OCI-LY1 (cell line): ENCODE data around the gene BLCAP.

Experiments
- H2AFZ ChIP-seq: fragments of 200-600 bp; sonication (generic), shearing (Covaris generic); 2 replicates; pipeline ENCODE4 v1.6.0; 2014; ENCODE audit warnings: antibody characterized with exemption, mild to moderate bottlenecking, low read length
- H3F3A ChIP-seq: fragments of 200-600 bp; sonication (generic), shearing (Covaris generic); 2 replicates; pipeline ENCODE4 v1.6.0; 2014; ENCODE audit warnings: mild to moderate bottlenecking, antibody characterized with exemption, low read length, moderate library complexity; ENCODE audit not compliant: insufficient read depth
- H3K27ac ChIP-seq: fragments of 200-600 bp; sonication (generic); 2 replicates; pipeline ENCODE4 v1.5.1; 2014; ENCODE audit warnings: low read length, mixed run types, mild to moderate bottlenecking, low read depth; ENCODE audit not compliant: poor library complexity, severe bottlenecking
- H3K27me3 ChIP-seq: fragments of 200-600 bp; sonication (generic); 2 replicates; pipeline ENCODE4 v1.6.0; 2014; ENCODE audit warnings: antibody characterized with exemption, mild to moderate bottlenecking, low read length, moderate library complexity; ENCODE audit not compliant: insufficient read depth
- H3K36me3 ChIP-seq: fragments of 200-600 bp; sonication (generic); 2 replicates; pipeline ENCODE4 v1.6.1; 2014; ENCODE audit warnings: mild to moderate bottlenecking, antibody characterized with exemption, low read length, moderate library complexity, mixed read lengths; ENCODE audit not compliant: insufficient read depth
- H3K4me1 ChIP-seq: fragments of 200-600 bp; sonication (generic); 2 replicates; pipeline ENCODE4 v1.5.1; 2014; ENCODE audit warnings: mild to moderate bottlenecking, low read length, moderate library complexity; ENCODE audit not compliant: insufficient read depth, severe bottlenecking
- H3K4me2 ChIP-seq: fragments of 200-600 bp; sonication (generic), shearing (Covaris generic); 2 replicates; pipeline ENCODE4 v1.6.1; 2014; ENCODE audit warnings: low read length
- H3K4me3 ChIP-seq: fragments of 200-600 bp; sonication (generic); 2 replicates; pipeline ENCODE4 v1.5.1; 2014; ENCODE audit warnings: low read length, low read depth, mild to moderate bottlenecking, mixed read lengths; ENCODE audit not compliant: poor library complexity, severe bottlenecking
- H3K79me2 ChIP-seq: fragments of 200-600 bp; shearing (Covaris generic); 2 replicates; pipeline ENCODE4 v1.6.1; 2016; ENCODE audit warnings: mixed run types, low read length, mixed read lengths; ENCODE audit not compliant: insufficient read depth
- H3K9ac ChIP-seq: fragments of 200-600 bp; sonication (generic), shearing (Covaris generic); 2 replicates; pipeline ENCODE4 v1.6.1; 2014; ENCODE audit warnings: mild to moderate bottlenecking, low read length, mixed read lengths
- H3K9me2 ChIP-seq: fragments of 200-600 bp; sonication (generic), shearing (Covaris generic); 2 replicates; pipeline ENCODE4 v1.6.1; 2014; ENCODE audit warnings: low read depth, mild to moderate bottlenecking, low read length, mixed read lengths
- H3K9me3 ChIP-seq: fragments of 200-600 bp; shearing (Covaris generic); 2 replicates; pipeline ENCODE4 v1.6.1; 2014; ENCODE audit warnings: low read length, mixed read lengths
- H4K20me1 ChIP-seq: fragments of 200-600 bp; sonication (generic), shearing (Covaris generic); 2 replicates; pipeline ENCODE4 v1.6.0; 2016; ENCODE audit warnings: mild to moderate bottlenecking, low read length; ENCODE audit not compliant: insufficient read depth
- EZH2 ChIP-seq: fragments of 200-600 bp; sonication (generic), shearing (Covaris generic); IDR thresholded peaks from 2 replicates; pipeline ENCODE4 v1.8.0; 2017; ENCODE audit warnings: borderline replicate concordance, mixed run types, mild to moderate bottlenecking, antibody characterized with exemption, low read length, moderate library complexity, mixed read lengths
- TF ChIP-seq, protein P1 (sequence below): fragments of 200-600 bp; sonication (generic), shearing (Covaris generic); IDR thresholded peaks from 2 replicates; pipeline ENCODE4 v1.5.1; 2017; ENCODE audit warnings: mild to moderate bottlenecking, antibody characterized with exemption, low read length, moderate library complexity, mixed read lengths

BLCAP gene

DNA sequence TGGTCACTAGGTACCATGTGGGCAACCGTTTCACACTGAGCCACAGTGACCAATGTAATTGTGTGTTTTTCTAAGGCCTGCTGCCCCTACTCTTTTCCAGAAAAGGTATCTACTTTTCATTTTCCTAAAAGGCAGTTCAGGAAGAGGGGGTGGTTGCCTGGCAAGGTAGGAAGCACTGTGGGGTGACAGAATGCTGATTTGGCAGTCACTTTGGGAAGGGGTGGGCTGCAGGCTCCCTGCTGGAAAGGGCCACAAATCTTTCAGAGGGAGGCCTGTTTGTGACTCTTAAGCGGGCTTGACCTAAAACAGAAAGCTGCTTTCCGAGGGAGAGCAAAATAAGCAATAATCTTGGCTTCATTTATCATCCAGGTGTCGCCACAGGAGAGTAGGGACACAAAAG, 11.8 kb downstream of the BLCAP start:
- Histone ChIP-seq H4K20me1 (no peaks in the 10 kb centered on the region), H3F3A (no peaks in the 10 kb centered on the region), H3K79me2 (no peaks in the 10 kb centered on the region), H3K4me3 (no peak overlapping the region), H3K27me3 (no peaks in the 10 kb centered on the region), H3K9me3 (no peaks in the 10 kb centered on the region), H3K9me2 (no peaks in the 10 kb centered on the region), H3K36me3 (peaks cover 36% of the 10 kb centered on the region; the same call in 1 of the 2 replicates), H3K4me1 (no peaks in the 10 kb centered on the region), H3K27ac (no peak overlapping the region), H2AFZ (no peak overlapping the region), H3K9ac (no peak overlapping the region), H3K4me2 (no peak overlapping the region)
- TF ChIP-seq, protein P1, sequence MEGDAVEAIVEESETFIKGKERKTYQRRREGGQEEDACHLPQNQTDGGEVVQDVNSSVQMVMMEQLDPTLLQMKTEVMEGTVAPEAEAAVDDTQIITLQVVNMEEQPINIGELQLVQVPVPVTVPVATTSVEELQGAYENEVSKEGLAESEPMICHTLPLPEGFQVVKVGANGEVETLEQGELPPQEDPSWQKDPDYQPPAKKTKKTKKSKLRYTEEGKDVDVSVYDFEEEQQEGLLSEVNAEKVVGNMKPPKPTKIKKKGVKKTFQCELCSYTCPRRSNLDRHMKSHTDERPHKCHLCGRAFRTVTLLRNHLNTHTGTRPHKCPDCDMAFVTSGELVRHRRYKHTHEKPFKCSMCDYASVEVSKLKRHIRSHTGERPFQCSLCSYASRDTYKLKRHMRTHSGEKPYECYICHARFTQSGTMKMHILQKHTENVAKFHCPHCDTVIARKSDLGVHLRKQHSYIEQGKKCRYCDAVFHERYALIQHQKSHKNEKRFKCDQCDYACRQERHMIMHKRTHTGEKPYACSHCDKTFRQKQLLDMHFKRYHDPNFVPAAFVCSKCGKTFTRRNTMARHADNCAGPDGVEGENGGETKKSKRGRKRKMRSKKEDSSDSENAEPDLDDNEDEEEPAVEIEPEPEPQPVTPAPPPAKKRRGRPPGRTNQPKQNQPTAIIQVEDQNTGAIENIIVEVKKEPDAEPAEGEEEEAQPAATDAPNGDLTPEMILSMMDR, result no peak
- no peak for TF ChIP-seq EZH2

DNA sequence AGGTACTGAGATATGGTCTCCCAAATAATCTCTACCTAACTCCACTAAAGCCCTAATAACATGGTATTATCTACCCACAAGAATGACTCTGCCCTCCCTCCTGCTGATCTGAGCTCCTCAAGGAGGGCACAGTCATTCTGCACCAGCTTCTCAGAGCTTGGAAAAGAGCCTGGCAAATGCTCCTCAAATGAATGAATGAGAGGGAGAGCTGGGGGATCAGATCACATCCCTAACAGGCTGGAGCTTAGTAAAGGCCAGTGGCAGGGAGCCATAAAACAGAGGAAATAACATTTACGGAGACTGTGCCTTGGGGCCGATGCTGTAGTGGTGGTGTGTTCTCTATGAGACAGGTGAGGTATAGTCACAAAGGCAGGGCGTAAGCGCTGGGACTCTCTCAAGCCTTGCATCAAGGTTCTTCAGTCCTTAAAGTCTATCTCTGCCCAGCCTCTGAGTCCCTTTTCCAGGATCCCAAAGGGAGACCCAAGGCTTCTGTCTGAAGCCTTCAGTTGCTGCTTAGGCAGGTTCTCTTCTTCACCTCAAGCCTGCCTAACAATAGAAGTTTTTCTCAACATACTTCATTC, 13.8 kb downstream of the BLCAP start:
- H3K79me2 ChIP-seq, result no peaks in the 10 kb centered on the region
- H3F3A ChIP-seq, result no peaks in the 10 kb centered on the region
- no peaks in the 10 kb centered on the region for H3K9me2 ChIP-seq
- TF ChIP-seq, protein P1, result no peak
- no peak for TF ChIP-seq EZH2
- no peaks in the 10 kb centered on the region for H4K20me1 ChIP-seq
- no peak overlapping the region for H3K4me2 ChIP-seq
- H3K27me3 ChIP-seq, result no peaks in the 10 kb centered on the region
- no peaks in the 10 kb centered on the region for H3K4me1 ChIP-seq
- H3K9me3 ChIP-seq, result no peaks in the 10 kb centered on the region
- H3K27ac ChIP-seq, result no peak overlapping the region
- H3K9ac ChIP-seq, result no peak overlapping the region
- no peak overlapping the region for H3K4me3 ChIP-seq
- no peak overlapping the region for H2AFZ ChIP-seq
- peaks cover 34% of the 10 kb centered on the region; the same call in 1 of the 2 replicates for H3K36me3 ChIP-seq

- H3F3A ChIP-seq, result no peaks in the 10 kb centered on the region
Observed at GRCh38 chr20:37511610-37512275, 15.9 kb downstream of the BLCAP start.

More at GRCh38 chr20:37511610-37512275, 15.9 kb downstream of the BLCAP start:
- H3K9me2 ChIP-seq, result no peaks in the 10 kb centered on the region
- no peak overlapping the region for H3K4me2 ChIP-seq
- no peaks in the 10 kb centered on the region for H3K79me2 ChIP-seq
- H3K27me3 ChIP-seq, result no peaks in the 10 kb centered on the region
- peaks cover 8% of the 10 kb centered on the region for H3K4me1 ChIP-seq
- TF ChIP-seq EZH2, result no peak
- TF ChIP-seq, protein P1, result no peak
- H3K36me3 ChIP-seq, result peaks cover 25% of the 10 kb centered on the region; the same call in 1 of the 2 replicates
- no peak overlapping the region for H3K9ac ChIP-seq
- no peak overlapping the region for H2AFZ ChIP-seq
- no peak overlapping the region for H3K27ac ChIP-seq
- no peaks in the 10 kb centered on the region for H3K9me3 ChIP-seq
- no peak overlapping the region for H3K4me3 ChIP-seq
- no peaks in the 10 kb centered on the region for H4K20me1 ChIP-seq
